Measurements from ENCODE around the gene HECTD3.

DNA sequence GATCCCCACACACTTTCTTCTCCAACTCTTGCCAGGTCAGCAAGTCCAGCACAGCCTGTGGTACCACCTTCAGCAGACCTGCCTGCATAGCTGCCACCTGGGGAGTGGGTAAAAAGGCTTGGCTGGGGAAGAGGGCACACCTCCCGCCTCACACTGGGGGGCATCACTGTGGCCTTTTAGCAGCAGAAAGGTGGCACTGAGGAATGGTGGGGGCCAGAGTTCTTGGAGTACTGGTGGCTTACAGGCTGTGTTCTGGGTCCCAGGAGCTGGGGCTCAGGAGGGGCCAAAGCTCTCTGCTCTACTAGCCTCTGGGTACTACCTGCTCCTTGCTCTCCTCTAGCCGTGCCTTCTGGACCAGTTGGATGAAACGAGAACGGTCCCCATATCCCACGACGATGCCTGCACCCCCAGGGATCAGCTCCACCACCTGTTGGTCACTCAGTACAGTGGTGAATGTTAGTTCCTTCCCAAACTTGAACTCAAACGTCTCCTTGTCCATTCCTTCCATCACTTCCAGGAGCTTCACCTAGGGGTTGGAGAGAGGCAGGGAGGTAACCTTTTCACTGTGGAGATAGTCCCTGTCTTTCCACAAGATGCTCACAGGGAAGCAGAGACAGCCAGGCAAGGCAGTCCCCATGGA, 6.7 kb downstream of the HECTD3 start:
- TF ChIP-seq, protein P1, sequence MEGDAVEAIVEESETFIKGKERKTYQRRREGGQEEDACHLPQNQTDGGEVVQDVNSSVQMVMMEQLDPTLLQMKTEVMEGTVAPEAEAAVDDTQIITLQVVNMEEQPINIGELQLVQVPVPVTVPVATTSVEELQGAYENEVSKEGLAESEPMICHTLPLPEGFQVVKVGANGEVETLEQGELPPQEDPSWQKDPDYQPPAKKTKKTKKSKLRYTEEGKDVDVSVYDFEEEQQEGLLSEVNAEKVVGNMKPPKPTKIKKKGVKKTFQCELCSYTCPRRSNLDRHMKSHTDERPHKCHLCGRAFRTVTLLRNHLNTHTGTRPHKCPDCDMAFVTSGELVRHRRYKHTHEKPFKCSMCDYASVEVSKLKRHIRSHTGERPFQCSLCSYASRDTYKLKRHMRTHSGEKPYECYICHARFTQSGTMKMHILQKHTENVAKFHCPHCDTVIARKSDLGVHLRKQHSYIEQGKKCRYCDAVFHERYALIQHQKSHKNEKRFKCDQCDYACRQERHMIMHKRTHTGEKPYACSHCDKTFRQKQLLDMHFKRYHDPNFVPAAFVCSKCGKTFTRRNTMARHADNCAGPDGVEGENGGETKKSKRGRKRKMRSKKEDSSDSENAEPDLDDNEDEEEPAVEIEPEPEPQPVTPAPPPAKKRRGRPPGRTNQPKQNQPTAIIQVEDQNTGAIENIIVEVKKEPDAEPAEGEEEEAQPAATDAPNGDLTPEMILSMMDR (IDR thresholded peaks at IDR 0.05; ENCODE audit: low read depth, low read length): no peak
- no peak for TF ChIP-seq EZH2phosphoT487 (IDR thresholded peaks at IDR 0.05; ENCODE audit: low read depth)
